Retina (tissue), 1 donor: ENCODE measurements around the gene TAS1R3.

ENCODE experiments used
- DNase-seq: peaks from one replicate; pipeline ENCODE4 v3.0.0-alpha.2; 2016

TAS1R3 gene

DNA sequence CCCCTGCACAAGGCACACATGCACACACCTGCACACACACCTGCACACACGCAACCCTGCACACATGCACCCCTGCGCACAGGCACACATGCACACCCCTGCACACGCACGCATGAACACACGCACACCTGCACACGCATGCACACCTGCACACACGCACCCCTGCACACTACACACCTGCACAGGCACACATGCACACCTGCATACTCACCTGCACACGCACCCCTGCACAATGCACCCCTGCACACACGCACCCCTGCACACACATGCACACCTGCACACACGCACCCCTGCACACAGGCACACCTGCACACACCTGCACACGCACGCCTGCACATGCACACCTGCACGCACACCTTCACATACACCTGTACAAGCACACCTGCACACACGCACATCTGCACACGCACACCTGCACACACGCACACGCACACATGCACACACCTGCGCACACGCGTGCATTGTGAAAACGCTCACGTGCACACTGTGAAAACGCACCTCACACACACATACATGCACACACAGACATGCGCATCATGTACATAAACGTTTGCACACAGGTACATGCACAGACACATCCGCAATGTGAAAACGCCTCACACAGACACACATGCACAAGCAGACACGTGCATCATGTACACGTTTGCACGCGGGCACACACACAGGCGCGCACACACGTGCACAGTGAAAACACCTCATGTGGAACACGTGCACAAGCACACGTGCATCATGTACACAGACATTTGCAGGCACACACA is 9.9 kb downstream of the TAS1R3 start:
- no peak for DNase-seq

GRCh38 chr1:1341549-1342021 is 10.5 kb downstream of the TAS1R3 start:
- DNase-seq = no peak

DNA sequence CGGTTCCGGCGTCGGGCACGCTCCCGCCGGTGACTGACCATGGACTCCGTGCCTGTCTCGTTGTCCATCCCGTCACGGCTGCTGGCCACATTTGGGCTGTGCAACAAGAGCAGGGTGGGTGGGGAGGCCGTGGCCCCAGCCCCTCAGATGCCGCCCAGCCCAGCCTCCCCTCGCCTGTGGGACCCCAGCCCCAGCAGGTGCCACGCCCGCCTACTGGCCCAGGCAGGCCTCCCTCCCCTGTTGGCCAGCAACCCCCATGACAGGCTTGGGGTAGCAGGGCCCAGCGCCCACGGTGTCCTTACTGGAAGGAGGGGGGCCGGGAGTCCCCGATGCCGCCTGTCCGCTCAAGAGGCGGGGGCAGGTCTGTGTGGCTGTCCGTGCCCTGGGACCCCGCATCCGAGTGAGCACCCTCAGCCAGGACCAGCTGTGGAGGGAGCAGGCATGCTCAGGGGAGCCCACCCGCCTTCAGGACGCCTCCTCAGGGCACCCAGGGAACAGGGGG is 11.0 kb downstream of the TAS1R3 start:
- no peak for DNase-seq

GRCh38 chr1:1342584-1343115 is 11.6 kb downstream of the TAS1R3 start:
- no peak for DNase-seq

- DNase-seq = no peak
Measured at GRCh38 chr1:1343811-1344421, 12.8 kb downstream of the TAS1R3 start.

- no peak for DNase-seq
Measured at GRCh38 chr1:1344655-1345361, 13.7 kb downstream of the TAS1R3 start.

DNA sequence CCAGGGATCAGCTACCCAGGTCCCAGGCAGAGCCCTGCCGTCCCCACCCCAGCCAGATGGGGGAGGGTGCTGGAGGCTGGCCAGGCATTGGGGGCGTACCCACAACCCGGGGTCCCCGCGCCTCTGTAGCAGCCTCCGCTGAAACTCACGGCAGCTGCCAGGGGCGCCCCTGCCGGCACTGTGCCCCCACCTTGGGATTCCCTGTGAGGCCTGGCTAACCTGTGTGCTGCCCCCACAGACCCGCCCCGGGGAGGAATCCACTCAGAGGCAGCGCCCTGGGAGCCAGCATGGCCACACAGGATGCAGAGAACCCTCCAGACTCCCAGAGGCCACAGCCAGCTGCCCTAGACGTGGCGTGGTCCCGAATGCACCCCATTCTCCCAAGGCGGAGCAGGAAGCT is 14.3 kb downstream of the TAS1R3 start:
- no peak for DNase-seq

DNA sequence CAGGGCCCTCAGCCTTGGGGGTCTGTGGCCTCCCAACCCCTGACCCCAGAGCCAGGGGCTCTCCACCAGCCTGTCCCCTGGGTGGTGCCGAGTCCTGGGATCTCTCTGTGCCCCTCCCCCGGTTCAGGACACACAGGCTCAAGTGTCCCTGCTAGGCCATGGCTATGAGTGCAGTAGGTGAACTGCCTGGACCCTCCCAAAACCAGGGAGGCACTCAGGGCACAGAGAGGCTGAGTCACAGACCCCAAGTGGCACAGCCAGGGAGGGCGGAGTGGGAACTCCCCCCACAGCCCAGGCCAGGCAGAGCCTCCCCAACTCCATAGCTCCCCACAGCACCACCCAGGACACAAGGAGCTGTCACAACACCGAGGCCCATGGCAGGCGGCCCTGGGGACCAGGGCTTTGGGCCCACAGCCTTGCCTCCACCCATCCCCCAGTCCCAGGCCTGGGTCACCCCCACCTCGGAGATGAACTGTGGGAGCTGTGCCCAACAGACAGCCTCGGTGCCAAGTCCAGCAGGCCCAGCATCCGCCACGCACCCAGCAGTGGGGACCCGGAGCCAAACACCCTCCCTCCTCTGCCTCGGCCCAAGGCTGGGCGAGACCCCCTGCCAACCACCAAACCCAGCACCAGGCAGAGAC is 14.9 kb downstream of the TAS1R3 start:
- no peak for DNase-seq

DNA sequence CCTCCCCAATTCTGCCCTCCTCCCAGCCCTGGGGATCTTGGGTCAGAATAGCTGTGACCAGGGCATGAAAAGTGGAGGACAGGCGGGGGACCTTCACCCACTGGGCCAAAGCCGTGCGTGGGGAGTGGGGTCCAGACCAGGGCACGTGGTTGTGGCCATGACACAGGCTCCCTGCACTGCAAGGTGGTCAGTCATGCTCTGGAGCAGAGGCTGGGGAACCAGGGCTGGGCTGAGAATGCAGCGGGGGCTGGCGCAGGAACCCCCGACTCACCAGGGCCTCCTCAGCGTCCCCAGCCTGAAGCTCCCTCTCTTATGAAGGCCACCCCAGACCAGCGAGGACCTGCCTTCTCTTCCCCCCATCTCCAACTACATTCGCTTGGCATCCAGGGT is 15.4 kb downstream of the TAS1R3 start:
- no peak for DNase-seq

DNA sequence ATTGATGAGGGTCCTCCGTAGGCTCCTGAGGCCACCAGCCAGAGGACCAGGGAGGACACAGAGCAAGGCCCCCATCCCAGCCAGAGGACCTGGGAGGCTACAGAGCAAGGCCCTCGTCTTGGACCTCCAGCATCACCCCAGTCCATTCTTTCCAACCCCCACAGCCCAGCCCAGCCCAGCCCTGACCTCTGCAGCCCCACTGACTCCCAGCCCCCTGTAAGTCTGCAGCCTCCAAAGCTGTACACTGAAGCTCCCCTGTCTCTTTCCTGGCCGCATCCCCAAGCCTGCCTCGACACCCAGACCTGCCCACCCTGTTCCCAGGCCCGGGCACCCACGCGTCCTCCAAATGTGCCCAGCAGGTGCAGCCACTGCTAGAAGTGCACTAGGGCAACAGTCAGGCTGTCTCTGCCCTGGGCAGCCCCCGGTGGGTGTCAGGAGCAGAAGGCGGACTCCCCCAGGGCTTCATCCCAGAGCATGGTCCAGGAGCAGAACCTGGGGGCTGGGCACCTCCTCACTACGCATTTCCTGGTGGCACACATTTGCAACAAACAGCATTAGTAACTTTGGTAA is 16.0 kb downstream of the TAS1R3 start:
- DNase-seq = no peak

GRCh38 chr1:1347663-1348419 is 16.8 kb downstream of the TAS1R3 start:
- peak; percentile 50 for DNase-seq

- DNase-seq = peak; percentile 48
Measured at GRCh38 chr1:1348420-1349255, 17.6 kb downstream of the TAS1R3 start.

GRCh38 chr1:1349256-1350012 is 18.4 kb downstream of the TAS1R3 start, which contains the start of gene DVL1:
Gene DVL1 (minus strand): TSS chr1:1349418. CDS start chr1:1349065, 353 bp downstream.
- DNase-seq = peak; percentile 88

GRCh38 chr1:1351511-1352427 is 20.7 kb downstream of the TAS1R3 start:
- peak; percentile 51 for DNase-seq

DNA sequence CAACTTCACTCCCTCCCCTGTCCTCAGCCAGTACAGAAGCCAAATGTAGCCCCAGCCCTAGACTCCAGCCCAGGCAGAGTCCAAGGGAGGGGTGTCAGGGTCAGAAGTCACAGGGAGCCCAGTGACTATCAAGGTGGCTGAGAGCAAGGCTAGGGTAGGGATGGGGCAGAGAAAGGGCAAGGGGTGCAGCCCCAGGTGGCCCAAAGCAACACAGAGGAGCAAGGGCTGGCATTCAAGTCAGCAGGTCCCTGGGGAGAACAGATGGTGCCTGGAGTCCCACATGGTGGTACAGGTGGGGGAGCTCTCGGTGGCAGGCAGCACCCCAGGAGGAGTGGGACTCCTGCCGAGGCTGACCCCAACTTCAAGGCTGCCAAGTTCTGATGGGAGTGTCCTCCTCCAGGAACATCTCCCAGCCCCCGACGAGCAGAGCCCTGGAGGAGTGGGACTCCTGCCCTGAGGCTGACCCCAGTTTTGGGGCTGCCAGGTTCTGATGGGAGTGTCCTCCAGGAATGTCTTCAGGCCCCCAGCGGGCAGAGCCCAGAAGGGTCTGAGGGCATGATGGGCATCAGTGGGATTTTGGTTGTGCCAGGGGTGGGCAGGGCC is 21.8 kb downstream of the TAS1R3 start:
- DNase-seq = no peak

DNA sequence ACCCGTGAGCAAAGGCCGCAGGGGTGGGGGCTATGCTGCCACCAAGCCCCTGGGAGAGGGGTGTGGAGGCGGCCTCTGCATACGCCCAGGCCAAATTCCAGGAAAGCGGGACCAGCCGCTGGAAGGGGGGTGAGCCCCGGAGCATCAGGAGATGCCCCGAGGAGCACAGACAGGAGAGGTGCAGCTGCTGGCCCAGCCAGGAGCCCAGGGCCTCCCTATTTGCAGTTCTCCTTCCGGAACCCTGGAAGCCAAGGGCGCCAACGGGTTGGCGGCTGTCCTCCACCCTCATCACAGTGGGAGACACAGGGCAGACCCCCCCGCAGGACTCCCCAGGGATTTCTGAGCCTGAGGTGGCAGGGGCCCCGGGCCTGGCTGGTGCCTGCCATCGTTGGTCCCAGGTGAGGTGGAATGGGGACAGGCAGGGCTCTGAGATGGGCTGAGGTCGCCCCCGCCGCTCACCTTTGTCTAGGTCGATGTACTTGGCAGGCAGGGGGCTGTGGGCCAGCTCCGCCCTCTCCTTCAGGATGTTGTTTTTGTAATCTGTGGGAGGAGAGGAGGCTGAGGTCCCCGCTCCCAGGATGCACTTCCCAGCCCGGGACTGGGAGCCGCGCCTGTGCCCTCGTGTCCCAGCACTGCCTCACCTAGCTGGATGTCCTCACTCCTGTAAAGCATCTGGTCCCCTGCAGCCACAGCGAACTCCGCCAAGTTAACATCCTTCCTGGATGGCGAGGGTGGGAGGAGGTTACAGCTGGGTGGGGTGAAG is 22.5 kb downstream of the TAS1R3 start:
- no peak for DNase-seq
